Chondrocyte (in vitro differentiated cells): ENCODE measurements around the gene DHRS4. TPM values are rescaled to one million over a fixed set of nuclear protein-coding genes. Genes with fewer than 3 reads are reported as not detected.

ENCODE experiments used
- DNase-seq: peaks from one replicate; pipeline ENCODE4 v3.0.0; 2021; ENCODE audit warnings: mixed read lengths, low spot score
- H3K27ac Mint-ChIP-seq: one replicate; pipeline ENCODE4 v1.8.0; 2021; ENCODE audit warnings: mild to moderate bottlenecking, moderate library complexity, mixed read lengths; ENCODE audit not compliant: unreplicated experiment
- H3K27me3 Mint-ChIP-seq: 2 replicates; pipeline ENCODE4 v1.8.0; 2021; ENCODE audit warnings: low read depth, mixed read lengths
- H3K36me3 Mint-ChIP-seq: 2 replicates; pipeline ENCODE4 v1.8.0; 2021; ENCODE audit warnings: low read depth, mixed read lengths
- H3K4me1 Mint-ChIP-seq: 2 replicates; pipeline ENCODE4 v1.8.0; 2021; ENCODE audit warnings: low read depth, mild to moderate bottlenecking, mixed read lengths
- H3K4me3 Mint-ChIP-seq: one replicate; pipeline ENCODE4 v1.8.0; 2021; ENCODE audit warnings: mild to moderate bottlenecking, moderate library complexity, mixed read lengths; ENCODE audit not compliant: unreplicated experiment
- H3K9me3 Mint-ChIP-seq: 2 replicates; pipeline ENCODE4 v1.8.0; 2021; ENCODE audit warnings: low read depth, mixed read lengths
- long read RNA-seq: library from polyadenylated mRNA; stranded (forward); transcript quantifications from one replicate; pipeline ENCODE4 v2.0.0, GENCODE V29; 2021
- total RNA-seq: library from RNA; stranded (reverse); gene quantifications from 3 replicates; pipeline ENCODE4 v1.2.1, GENCODE V29; 2021
- TF ChIP-seq, protein P1 (sequence below): fragments of 200-600 bp; sonication (generic); IDR thresholded peaks from 2 replicates; pipeline ENCODE4 v1.5.0; 2021; ENCODE audit warnings: antibody characterized with exemption, mild to moderate bottlenecking, moderate library complexity

DHRS4 gene
- 16.8 to 18.2 TPM (median 16.9 TPM) in 3 replicates for total RNA-seq
- long read RNA-seq, transcript DHRS4-201 (8 exons, 1,443 nt), result major isoform, 11 of 26 reads
- long read RNA-seq, transcript DHRS4-203 (5 exons, 727 nt), result minor isoform, 8 of 26 reads
- long read RNA-seq, partial matches to known transcripts, result 0 of 26 reads
- long read RNA-seq, other reads (novel, unspliced or antisense), result 2 of 26 reads

DNA sequence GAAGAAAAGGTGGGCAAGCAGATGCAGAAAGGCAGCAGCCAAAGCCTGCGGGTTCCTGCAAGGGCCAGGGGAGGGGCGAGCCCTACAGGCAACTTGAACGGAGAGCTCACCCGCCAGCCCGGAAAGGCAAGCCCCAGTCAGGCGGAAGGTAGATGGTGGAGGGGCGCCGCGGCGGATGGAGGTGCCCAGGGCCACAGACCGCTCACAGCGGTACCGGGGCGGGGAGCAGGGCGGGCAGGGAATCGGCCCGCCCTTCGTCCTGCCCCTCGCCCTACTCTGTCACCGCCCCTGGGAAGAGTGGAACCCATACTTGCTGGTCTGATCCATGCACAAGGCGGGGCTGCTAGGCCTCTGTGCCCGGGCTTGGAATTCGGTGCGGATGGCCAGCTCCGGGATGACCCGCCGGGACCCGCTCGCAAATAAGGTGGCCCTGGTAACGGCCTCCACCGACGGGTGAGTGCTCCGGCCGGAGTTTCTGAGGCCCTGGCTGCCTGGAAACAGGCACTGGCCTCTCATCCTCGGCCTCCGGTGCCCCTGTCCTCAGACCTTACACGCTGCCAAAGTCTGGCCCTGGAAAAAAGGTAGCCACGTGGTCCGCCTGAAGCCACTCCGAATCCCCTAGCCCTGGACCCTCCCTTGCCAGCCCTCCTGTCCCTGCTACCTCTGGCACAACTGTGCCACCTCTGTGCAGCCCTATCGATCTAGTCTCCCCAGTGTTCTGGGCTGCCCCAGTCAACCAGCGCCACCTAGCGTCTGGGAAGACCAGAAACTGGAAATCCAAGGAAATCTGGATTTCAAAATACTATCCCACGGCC is at the start of gene DHRS4:
DHRS4 (plus strand) TSS at position 307 of the 815 bp plus-strand sequence; CDS start at position 326, 19 bp downstream.
- H3K4me1 Mint-ChIP-seq, result peaks cover 27% of the 10 kb centered on the region
- H3K36me3 Mint-ChIP-seq, result peaks cover 5% of the 10 kb centered on the region
- TF ChIP-seq, protein P1, sequence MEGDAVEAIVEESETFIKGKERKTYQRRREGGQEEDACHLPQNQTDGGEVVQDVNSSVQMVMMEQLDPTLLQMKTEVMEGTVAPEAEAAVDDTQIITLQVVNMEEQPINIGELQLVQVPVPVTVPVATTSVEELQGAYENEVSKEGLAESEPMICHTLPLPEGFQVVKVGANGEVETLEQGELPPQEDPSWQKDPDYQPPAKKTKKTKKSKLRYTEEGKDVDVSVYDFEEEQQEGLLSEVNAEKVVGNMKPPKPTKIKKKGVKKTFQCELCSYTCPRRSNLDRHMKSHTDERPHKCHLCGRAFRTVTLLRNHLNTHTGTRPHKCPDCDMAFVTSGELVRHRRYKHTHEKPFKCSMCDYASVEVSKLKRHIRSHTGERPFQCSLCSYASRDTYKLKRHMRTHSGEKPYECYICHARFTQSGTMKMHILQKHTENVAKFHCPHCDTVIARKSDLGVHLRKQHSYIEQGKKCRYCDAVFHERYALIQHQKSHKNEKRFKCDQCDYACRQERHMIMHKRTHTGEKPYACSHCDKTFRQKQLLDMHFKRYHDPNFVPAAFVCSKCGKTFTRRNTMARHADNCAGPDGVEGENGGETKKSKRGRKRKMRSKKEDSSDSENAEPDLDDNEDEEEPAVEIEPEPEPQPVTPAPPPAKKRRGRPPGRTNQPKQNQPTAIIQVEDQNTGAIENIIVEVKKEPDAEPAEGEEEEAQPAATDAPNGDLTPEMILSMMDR, result peak; percentile 99
- DNase-seq, result peak; percentile 90
- H3K9me3 Mint-ChIP-seq, result peaks cover 8% of the 10 kb centered on the region
- H3K27ac Mint-ChIP-seq, result peak within 1 kb of the TSS; percentile 92
- peak within 1 kb of the TSS; percentile 99 for H3K4me3 Mint-ChIP-seq
- no peaks in the 10 kb centered on the region for H3K27me3 Mint-ChIP-seq

DNA sequence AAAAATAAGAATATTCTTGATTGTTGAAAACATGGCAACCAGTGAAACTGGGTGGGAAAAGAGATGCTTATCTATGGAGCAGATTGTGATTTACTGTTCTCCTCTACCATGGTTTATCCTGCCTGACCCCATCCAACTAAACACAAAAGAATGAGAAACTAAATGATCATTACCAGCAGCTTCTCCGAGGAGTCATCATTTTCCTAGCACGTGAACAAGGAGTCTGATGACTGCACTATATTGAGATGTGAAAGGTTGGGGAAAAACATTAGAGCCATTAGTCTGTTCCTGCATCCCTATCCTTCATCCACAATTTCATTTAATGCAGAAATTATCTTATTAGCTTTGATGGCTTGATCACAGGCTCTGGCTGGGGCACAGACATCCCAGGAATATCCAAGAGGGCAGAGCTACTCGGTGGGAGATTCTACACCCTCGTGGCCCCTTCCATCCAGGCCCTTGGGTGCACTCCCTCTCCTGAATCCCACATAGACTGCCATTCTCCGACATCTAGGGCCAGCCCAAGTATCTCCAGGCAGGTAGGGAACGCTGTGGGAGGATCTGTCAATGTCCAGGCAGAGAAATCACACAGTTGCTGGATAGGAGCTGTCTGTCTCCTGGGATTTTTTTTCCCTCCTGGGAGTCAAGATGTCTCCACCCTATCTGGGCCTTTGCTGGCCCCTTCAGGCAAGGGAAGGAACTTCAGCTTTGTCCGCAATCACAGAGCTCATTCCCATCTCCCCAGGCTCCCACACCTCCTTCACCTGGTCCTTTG is 43.3 kb upstream of the DHRS4 start:
- Mint-ChIP-seq H3K9me3 (no peaks in the 10 kb centered on the region), H3K36me3 (peaks cover 2% of the 10 kb centered on the region), H3K4me3 (no peak overlapping the region), H3K4me1 (no peaks in the 10 kb centered on the region), H3K27me3 (peaks cover 39% of the 10 kb centered on the region), H3K27ac (no peak overlapping the region)
- no peak for DNase-seq
- TF ChIP-seq, protein P1, result peak; percentile 82

DNA sequence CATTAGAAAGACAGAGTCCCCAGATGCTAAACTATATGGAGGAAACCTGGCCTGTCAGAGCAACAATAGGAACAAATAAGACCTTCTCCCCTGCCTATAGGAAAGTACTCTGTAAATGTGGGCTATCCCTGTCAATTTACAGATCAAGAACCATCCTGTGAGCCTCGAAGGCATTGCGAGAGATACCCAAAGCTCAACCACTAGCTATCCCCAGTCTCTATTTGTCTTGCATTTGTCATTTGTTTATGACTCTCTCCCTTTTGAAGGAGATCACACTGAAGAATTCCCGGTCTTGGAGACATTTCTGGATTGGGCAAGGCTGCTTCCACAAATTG is 42.7 kb upstream of the DHRS4 start:
- DNase-seq, result no peak
- Mint-ChIP-seq H3K4me1 (no peaks in the 10 kb centered on the region), H3K27ac (no peak overlapping the region), H3K36me3 (peaks cover 2% of the 10 kb centered on the region), H3K4me3 (no peak overlapping the region), H3K9me3 (no peaks in the 10 kb centered on the region), H3K27me3 (peaks cover 34% of the 10 kb centered on the region)
- TF ChIP-seq, protein P1, result peak; percentile 31

DNA sequence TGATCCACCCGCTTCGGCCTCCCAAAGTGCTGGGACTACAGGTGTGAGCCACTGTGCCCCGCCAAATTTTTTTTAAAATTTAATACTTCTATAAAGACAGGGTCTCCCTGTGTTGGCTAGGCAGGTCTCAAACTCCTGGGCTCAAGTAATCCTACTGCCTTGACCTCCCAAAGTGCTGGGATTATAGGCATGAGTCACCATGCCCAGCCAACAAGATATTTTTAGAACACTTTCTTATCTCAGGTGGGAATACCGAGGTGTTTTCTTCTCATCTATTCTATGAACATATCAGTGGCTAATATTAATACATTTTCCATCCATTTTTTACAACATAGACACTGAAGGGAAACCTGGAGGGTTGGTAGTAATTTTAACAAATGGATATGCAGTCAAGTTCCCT is 38.0 kb upstream of the DHRS4 start:
- H3K27me3 Mint-ChIP-seq, result peaks cover 19% of the 10 kb centered on the region
- no peak for DNase-seq
- H3K9me3 Mint-ChIP-seq, result no peaks in the 10 kb centered on the region
- TF ChIP-seq, protein P1, result no peak
- no peak overlapping the region for H3K4me3 Mint-ChIP-seq
- H3K36me3 Mint-ChIP-seq, result peaks cover 2% of the 10 kb centered on the region
- H3K4me1 Mint-ChIP-seq, result no peaks in the 10 kb centered on the region
- no peak overlapping the region for H3K27ac Mint-ChIP-seq

DNA sequence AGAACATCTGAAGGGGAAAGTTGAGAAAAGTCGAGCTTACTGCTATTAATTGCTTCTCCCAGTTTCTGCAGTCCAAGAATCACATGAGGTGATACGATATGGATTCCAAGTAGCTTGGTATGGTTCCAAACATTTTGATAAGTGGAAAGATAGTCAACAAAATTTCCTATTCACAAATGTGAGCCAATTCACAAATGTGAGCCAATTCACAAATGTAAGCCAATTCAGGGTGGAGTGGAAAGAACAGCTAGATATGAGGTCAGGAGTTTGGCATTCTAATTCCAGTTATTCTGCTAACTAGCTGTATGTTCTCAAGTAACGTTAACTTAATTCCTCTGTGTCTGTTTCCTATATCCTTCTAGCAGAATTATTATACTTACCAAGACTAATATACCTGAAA is 37.6 kb upstream of the DHRS4 start:
- no peak for DNase-seq
- H3K36me3 Mint-ChIP-seq, result peaks cover 2% of the 10 kb centered on the region
- TF ChIP-seq, protein P1, result no peak
- H3K27ac Mint-ChIP-seq, result no peak overlapping the region
- no peak overlapping the region for H3K4me3 Mint-ChIP-seq
- H3K9me3 Mint-ChIP-seq, result no peaks in the 10 kb centered on the region
- H3K4me1 Mint-ChIP-seq, result no peaks in the 10 kb centered on the region
- H3K27me3 Mint-ChIP-seq, result peaks cover 19% of the 10 kb centered on the region
